Adrenal gland (tissue), 12 donors: Measurements from ENCODE around the gene TIMM23. TPM values are rescaled to one million over a fixed set of nuclear protein-coding genes. Genes with fewer than 3 reads are reported as not detected.
"Not testable (repeated sequence)": the region's sequence is repeated elsewhere in the genome, so short reads cannot be mapped to it uniquely, and the experiment has no call there.

ENCODE experiments used
- DNase-seq, 7 donors: peaks; one replicate each; pipeline ENCODE4 v3.0.0-alpha.2; 2019 to 2020
- H3K27ac ChIP-seq, 5 donors: fragments of 200-600 bp; sonication (generic) in 4 of 5; 1 replicate in 3 of 5; 2 replicates in 2 of 5; pipeline versions ENCODE4 v1.5.1 to v1.8.0; 2016 to 2020; ENCODE audit warnings: mild to moderate bottlenecking in 1 of 5
- H3K27me3 ChIP-seq: fragments of 200-600 bp; 2 replicates; pipeline ENCODE4 v1.8.0; 2021
- H3K36me3 ChIP-seq, 2 donors: fragments of 200-600 bp; replicated peaks in 1 of 2; 1 replicate in 1 of 2; 2 replicates in 1 of 2; pipeline versions ENCODE4 v1.5.1 to v1.8.0; 2018 to 2022
- H3K4me1 ChIP-seq, 2 donors: fragments of 200-600 bp; replicated peaks in 1 of 2; 1 replicate in 1 of 2; 2 replicates in 1 of 2; pipeline versions ENCODE4 v1.5.1 to v1.8.0; 2018 to 2021
- H3K4me3 ChIP-seq, 4 donors: fragments of 200-600 bp; sonication (generic) in 3 of 4; one replicate each; pipeline ENCODE4 v1.5.1; 2016 to 2018
- H3K9me3 ChIP-seq, 3 donors: fragments of 200-600 bp; sonication (generic) in 1 of 3; replicated peaks in 1 of 3; 1 replicate in 2 of 3; 2 replicates in 1 of 3; pipeline versions ENCODE4 v1.5.1 to v1.8.0; 2016 to 2021
- CTCF ChIP-seq, 6 experiments: fragments of 450-650 bp in 4 of 6; fragments of 200-600 bp in 2 of 6; sonication (generic) in 1 of 6; IDR thresholded peaks; 1 replicate in 5 of 6; 2 replicates in 1 of 6; pipeline versions ENCODE4 v1.5.1 to v1.8.0; 2016 to 2021; ENCODE audit warnings: antibody characterized with exemption in 6 of 6, mild to moderate bottlenecking in 2 of 6, moderate library complexity in 1 of 6
- POLR2A ChIP-seq, 2 donors: fragments of 450-650 bp; IDR thresholded peaks; one replicate each; pipeline ENCODE4 v1.6.1; 2017; ENCODE audit warnings: antibody characterized with exemption in 2 of 2, mild to moderate bottlenecking in 2 of 2, moderate library complexity in 1 of 2
- WGBS, 4 donors: extraction: QIAGEN DNeasy Blood & Tissue Kit in 2 of 4; methylation state at CpG; one replicate each; pipeline versions ENCODE4 v1.1.5 to v1.1.7; 2013 to 2017; 5-methylcytosine and 5-hydroxymethylcytosine counted together
- intact Hi-C, 2 donors: fragments of 100-400 bp; cut with DNase I; formaldehyde crosslinking; loops; one replicate each; pipeline versions ENCODE4 v1.14.1 to v1.15.0; 2022 to 2023
- polyA plus RNA-seq, 3 donors: library from polyadenylated mRNA; stranded (reverse); fragments of 200-250 nt in 2 of 3; fragments of 350-450 nt in 1 of 3; fragmentation: Illumina TruSeq in 1 of 3; extraction: RNeasy Lipid Tissue Mini Kit (QIAGEN cat#74804) in 1 of 3; gene quantifications; one replicate each; pipeline ENCODE4 v1.2.3, GENCODE V29; 2013 to 2014
- total RNA-seq, 9 donors: library from RNA; depleted of rRNA in 4 of 9; stranded (reverse); fragments of >200 nt in 4 of 9; fragments of 120-200 nt in 1 of 9; fragmentation: NEBNext Ultra II Directional in 1 of 9; extraction: Animal tissue kit (Norgen Biotek cat#: 25700) in 1 of 9; gene quantifications; one replicate each; pipeline versions ENCODE4 v1.1.0 to v1.2.4, GENCODE V29; 2013 to 2023
- donor health status: healthy with polysubstance abuse.
- donor health status: Bipolar disorder and iron deficiency.
- donor health status: DM: yes; HTN: yes; CAD: no.
- donor health status: DM: no; HTN: no; CAD: no.
- donor health status: DM: no; HTN: no; CAD: no.
- donor health status: DM: yes; HTN: yes; CAD: no.

Gene TIMM23
- total and polyA plus RNA-seq, 12 donors, result 47.2 to 135 (median 67.4) TPM

DNA sequence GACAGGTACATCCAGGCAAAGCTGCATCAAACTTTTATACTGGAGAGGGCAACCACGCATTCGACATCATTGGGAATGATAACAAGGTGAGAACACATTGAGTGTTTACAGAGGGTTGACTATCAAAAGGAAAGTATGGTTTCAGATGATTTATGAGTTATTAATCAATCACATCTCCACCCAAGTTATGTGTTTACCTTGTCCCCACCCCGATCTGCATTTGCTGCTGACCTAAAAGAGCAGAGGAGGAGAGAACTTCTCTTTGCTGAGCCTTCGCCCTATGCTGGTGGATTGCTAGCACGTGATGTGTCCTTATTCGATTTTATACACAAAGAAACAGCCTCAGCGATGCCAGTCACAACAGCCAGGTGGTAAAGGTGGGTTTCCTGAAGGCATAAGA is 74.0 kb downstream of the TIMM23 start, which contains the start of gene MSMB:
Gene MSMB (minus strand): TSS at position 9 of the 400 bp plus-strand sequence. CDS start 32 bp downstream, outside the sequence.
- Histone ChIP-seq H3K4me3 (no peak within 1 kb of the TSS), H3K9me3 (no peaks in the 10 kb centered on the region), H3K4me1 (no peaks in the 10 kb centered on the region), H3K27me3 (no peaks in the 10 kb centered on the region), H3K27ac (no peak within 1 kb of the TSS), H3K36me3 (no peaks in the 10 kb centered on the region)
- intact Hi-C loops, result no loop called here
- 86 to 90% (median 87%) methylated on average over 7 of the region's 7 CpGs for WGBS, 4 donors
- TF ChIP-seq POLR2A (IDR thresholded peaks at IDR 0.05) (no peak), CTCF (IDR thresholded peaks at IDR 0.05) (no peak)
- DNase-seq, result no peak

DNA sequence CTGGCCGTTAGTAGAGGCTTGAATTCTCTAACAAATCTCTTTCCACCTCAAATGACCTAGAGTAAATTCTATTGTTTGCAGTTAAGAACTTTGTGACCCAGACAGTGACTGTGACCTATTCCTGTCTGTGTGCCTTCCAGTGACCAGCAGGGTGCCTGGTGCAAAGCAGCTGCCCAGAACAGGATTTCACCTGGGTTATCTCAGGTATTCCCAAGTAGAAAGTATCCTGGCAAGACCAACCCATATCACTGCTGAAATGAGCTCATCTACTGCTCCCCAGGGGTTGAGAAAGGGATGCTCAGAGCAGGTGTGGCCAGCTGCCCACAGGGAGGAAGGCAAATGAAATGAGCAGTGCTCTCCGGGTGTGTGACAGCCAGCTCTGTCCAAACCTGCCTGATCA is 75.9 kb downstream of the TIMM23 start:
- H3K36me3 ChIP-seq, result no peaks in the 10 kb centered on the region
- H3K9me3 ChIP-seq, result no peaks in the 10 kb centered on the region
- H3K4me3 ChIP-seq, result no peak overlapping the region
- H3K4me1 ChIP-seq, result no peaks in the 10 kb centered on the region
- H3K27me3 ChIP-seq, result no peaks in the 10 kb centered on the region
- intact Hi-C loops, result no loop called here
- H3K27ac ChIP-seq, result no peak overlapping the region
- no peak for TF ChIP-seq POLR2A (IDR thresholded peaks at IDR 0.05)
- TF ChIP-seq CTCF (IDR thresholded peaks at IDR 0.05), result no peak
- DNase-seq, result no peak
- WGBS, 4 donors, result 47 to 71% (median 58%) methylated on average over 2 of the region's 2 CpGs

DNA sequence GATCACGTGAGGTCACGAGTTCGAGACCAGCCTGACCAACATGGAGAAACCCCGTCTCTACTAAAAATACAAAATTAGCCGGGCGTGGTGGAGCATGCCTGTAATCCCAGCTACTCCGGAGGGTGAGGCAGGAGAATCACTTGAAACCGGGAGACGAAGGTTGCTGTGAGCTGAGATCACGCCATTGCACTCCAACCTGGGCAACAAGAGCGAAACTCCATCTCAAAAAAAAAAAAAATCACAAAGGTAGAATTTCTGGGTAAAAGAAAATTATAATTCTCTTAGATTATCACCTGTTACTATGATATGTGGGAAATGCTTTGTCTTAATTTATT is 77.2 kb downstream of the TIMM23 start:
- H3K36me3 ChIP-seq, result not testable (repeated sequence)
- 86 to 94% (median 93%) methylated on average over 11 of the region's 11 CpGs for WGBS, 4 donors

GRCh38 chr10:46050941-46051623 is 78.8 kb downstream of the TIMM23 start:
- TF ChIP-seq CTCF (IDR thresholded peaks at IDR 0.05) (no peak), POLR2A (IDR thresholded peaks at IDR 0.05) (no peak)
- Histone ChIP-seq H3K36me3 (no peaks in the 10 kb centered on the region), H3K27me3 (peaks cover 3% of the 10 kb centered on the region), H3K9me3 (no peaks in the 10 kb centered on the region), H3K27ac (no peak overlapping the region), H3K4me3 (no peak overlapping the region), H3K4me1 (no peaks in the 10 kb centered on the region)
- intact Hi-C loops, result no loop called here
- WGBS, 4 donors, result 52 to 70% (median 64%) methylated on average over 11 of the region's 11 CpGs
- DNase-seq, result no peak

More for the DNA sequence above, 77.2 kb downstream of the TIMM23 start:
- intact Hi-C loops, H3K27me3 ChIP-seq, DNase-seq, H3K27ac ChIP-seq, H3K4me3 ChIP-seq, H3K9me3 ChIP-seq, H3K4me1 ChIP-seq: not testable (repeated sequence)
